Adrenal gland (tissue), 5 donors: ENCODE measurements around the gene UBE3C.

Experiments
- CTCF ChIP-seq, 6 experiments: fragments of 450-650 bp in 4 of 6; fragments of 200-600 bp in 2 of 6; sonication (generic) in 1 of 6; IDR thresholded peaks; 1 replicate in 5 of 6; 2 replicates in 1 of 6; pipeline versions ENCODE4 v1.5.1 to v1.8.0; 2016 to 2021; ENCODE audit warnings: antibody characterized with exemption in 6 of 6, mild to moderate bottlenecking in 2 of 6, moderate library complexity in 1 of 6
- POLR2A ChIP-seq, 2 donors: fragments of 450-650 bp; IDR thresholded peaks; one replicate each; pipeline ENCODE4 v1.6.1; 2017; ENCODE audit warnings: antibody characterized with exemption in 2 of 2, mild to moderate bottlenecking in 2 of 2, moderate library complexity in 1 of 2
- donor health status: DM: no; HTN: no; CAD: no.

- no peak for TF ChIP-seq CTCF (IDR thresholded peaks at IDR 0.05)
- no peak for TF ChIP-seq POLR2A (IDR thresholded peaks at IDR 0.05)
These were observed 50.7 kb downstream of the UBE3C start for GRCh38 chr7:157189405-157189804.
